GM12878 (cell line): ENCODE measurements around the gene OPN5. TPM values are rescaled to one million over a fixed set of nuclear protein-coding genes. Genes with fewer than 3 reads are reported as not detected.

Experiments
- BACH1 ChIP-seq: fragments of 450-650 bp; IDR thresholded peaks from 2 replicates; pipeline ENCODE4 v1.6.1; 2017; ENCODE audit warnings: mild to moderate bottlenecking, borderline replicate concordance
- CTCF ChIP-seq, 3 experiments: IDR thresholded peaks in 2 of 3; conservative IDR thresholded peaks in 1 of 3; 2 replicates each; pipeline ENCODE4 v1.5.1; 2011; ENCODE audit warnings: low read depth in 3 of 3, low read length in 3 of 3, mild to moderate bottlenecking in 3 of 3, control low read depth in 2 of 3, moderate library complexity in 2 of 3, inconsistent platforms in 1 of 3, mixed read lengths in 1 of 3; ENCODE audit not compliant: control insufficient read depth in 2 of 3, insufficient read depth in 1 of 3; ENCODE audit errors: extremely low read depth in 1 of 3
- E2F4 ChIP-seq: IDR thresholded peaks from 2 replicates; pipeline ENCODE4 v1.6.1; 2012; ENCODE audit warnings: low read depth, low read length, improper control_type of control experiment
- ETV6 ChIP-seq, 2 experiments: fragments of 450-650 bp in 1 of 2; IDR thresholded peaks in 1 of 2; conservative IDR thresholded peaks in 1 of 2; 2 replicates each; pipeline ENCODE4 v1.6.1; 2014; ENCODE audit warnings: antibody characterized with exemption in 1 of 2, borderline replicate concordance in 1 of 2, low read depth in 1 of 2, mild to moderate bottlenecking in 1 of 2, moderate library complexity in 1 of 2
- FOXM1 ChIP-seq: IDR thresholded peaks from 2 replicates; pipeline ENCODE4 v1.6.1; 2012; ENCODE audit warnings: low read depth, mild to moderate bottlenecking, inconsistent platforms, low read length, moderate library complexity
- JUNB ChIP-seq: IDR thresholded peaks from 2 replicates; pipeline ENCODE4 v1.6.1; 2016; ENCODE audit warnings: antibody characterized with exemption, mild to moderate bottlenecking
- NFIC ChIP-seq: IDR thresholded peaks from 2 replicates; pipeline ENCODE4 v1.6.1; 2012; ENCODE audit warnings: low read depth, mild to moderate bottlenecking, inconsistent platforms, low read length, moderate library complexity
- PRDM15 ChIP-seq: fragments of 450-650 bp; formaldehyde crosslinking; IDR thresholded peaks from 2 replicates; pipeline ENCODE4 v1.4.0; 2020; ENCODE audit warnings: mild to moderate bottlenecking, moderate library complexity
- RAD21 ChIP-seq: IDR thresholded peaks from 2 replicates; pipeline ENCODE4 v1.6.1; 2011; ENCODE audit warnings: mild to moderate bottlenecking, low read depth, low read length, moderate library complexity; ENCODE audit not compliant: insufficient read depth
- SMC3 ChIP-seq: IDR thresholded peaks from 2 replicates; pipeline ENCODE4 v1.6.1; 2011; ENCODE audit warnings: low read length, improper control_type of control experiment, borderline replicate concordance
- SPI1 ChIP-seq: IDR thresholded peaks from 2 replicates; pipeline ENCODE4 v1.6.1; 2011; ENCODE audit warnings: low read depth, mild to moderate bottlenecking, low read length, moderate library complexity, borderline replicate concordance; ENCODE audit not compliant: insufficient read depth
- SREBF1 ChIP-seq: IDR thresholded peaks from 2 replicates; pipeline ENCODE4 v1.6.1; 2012; ENCODE audit warnings: mild to moderate bottlenecking, low read length
- ZNF687 ChIP-seq: fragments of 450-650 bp; IDR thresholded peaks from 2 replicates; pipeline ENCODE4 v1.6.1; 2017; ENCODE audit warnings: mild to moderate bottlenecking, moderate library complexity
- polyA plus RNA-seq, 11 experiments: library from polyadenylated mRNA; depleted of rRNA in 4 of 11; unstranded in 6 of 11; stranded (reverse) in 5 of 11; fragments of >200 nt; fragmentation: Nextera tagmentation in 4 of 11; fragmentation: Illumina TruSeq in 1 of 11; extraction: Ambion mirVana in 4 of 11; extraction: Trizol in 1 of 11; gene quantifications; 1 replicate in 1 of 11; 2 replicates in 10 of 11; pipeline versions ENCODE4 v1.2.1 to v1.2.3, GENCODE V29; 2011 to 2016; ENCODE audit warnings: inconsistent platforms in 2 of 11, missing spikeins in 2 of 11, low read depth in 1 of 11
- total RNA-seq, 4 experiments: library from RNA; depleted of rRNA in 3 of 4; stranded (reverse); fragments of >200 nt in 3 of 4; fragmentation: Illumina TruSeq in 1 of 4; extraction: Trizol in 1 of 4; gene quantifications; 2 replicates each; pipeline versions ENCODE4 v1.2.1 to v1.2.3, GENCODE V29; 2013 to 2021
- TF ChIP-seq, protein P1 (sequence below): IDR thresholded peaks from 2 replicates; pipeline ENCODE4 v1.6.1; 2011; ENCODE audit warnings: low read depth, mild to moderate bottlenecking, low read length, moderate library complexity, borderline replicate concordance; ENCODE audit errors: extremely low read depth
- TF ChIP-seq, protein P2 (sequence below): fragments of 450-650 bp; IDR thresholded peaks from 2 replicates; pipeline ENCODE4 v1.6.1; 2014; ENCODE audit warnings: mild to moderate bottlenecking

The OPN5 gene
- total and polyA plus RNA-seq, 10 of the 15 experiments (the other 5 are each of a cell fraction or from before 2014, with no cell fraction given) = not detected

DNA sequence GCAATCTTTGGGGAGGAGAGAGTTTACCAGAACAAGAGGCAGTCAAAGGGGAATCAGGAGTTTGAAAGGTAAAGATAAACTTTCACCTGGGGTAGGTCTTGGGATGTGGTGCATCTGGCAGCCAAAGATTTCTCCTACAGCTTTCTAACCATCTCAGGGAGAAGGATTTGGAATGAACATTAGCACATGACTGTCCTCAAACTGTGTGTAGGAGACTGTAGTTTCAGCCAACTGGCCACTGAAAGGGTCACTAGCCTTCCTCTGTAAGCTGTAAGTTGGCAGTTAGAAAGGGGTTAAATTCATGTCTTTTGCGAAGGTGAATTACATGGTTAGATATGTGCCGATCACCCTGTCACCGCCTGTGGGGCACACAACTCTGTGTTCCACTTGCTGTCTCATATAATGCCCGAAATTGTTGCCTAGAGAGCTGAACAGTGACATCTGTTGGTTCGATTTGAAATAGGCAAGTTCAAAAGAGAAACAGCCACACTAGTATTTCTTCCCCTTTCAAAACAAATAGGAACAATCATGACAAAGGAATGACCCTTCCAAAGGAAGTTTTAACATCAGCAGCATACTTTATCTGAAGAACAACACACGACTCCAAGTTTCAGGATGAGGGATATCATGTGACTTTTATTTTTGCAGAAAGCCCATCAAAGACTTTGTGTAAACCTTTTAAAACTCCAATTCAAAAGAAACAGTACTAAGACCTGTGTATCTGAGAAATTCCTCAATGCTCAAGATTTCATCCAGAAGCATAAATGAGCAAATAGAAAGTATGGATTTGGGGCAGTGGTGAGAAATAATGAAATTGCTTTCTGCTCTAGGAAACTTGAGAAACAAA, 1.1 kb upstream of the OPN5 start (continued):
- TF ChIP-seq PRDM15 (CRISPR knock-in tag) (no peak), SREBF1 (no peak), NFIC (no peak), CTCF (IDR thresholded peaks at IDR 0.05 in 2 of 3, conservative IDR thresholded peaks at IDR 0.05 in 1 of 3; ENCODE audit: control insufficient read depth in 2 of 3, extremely low read depth in 1 of 3, insufficient read depth in 1 of 3, low read depth in 3 of 3, low read length in 3 of 3) (peak; percentile 60 to 65 (median 61)), E2F4 (no peak), ETV6 (conservative IDR thresholded peaks at IDR 0.05 in 1 of 2, IDR thresholded peaks at IDR 0.05 in 1 of 2; ENCODE audit: borderline replicate concordance in 1 of 2, low read depth in 1 of 2) (no peak), SMC3 (peak; percentile 62; the same call in 1 of the 2 replicates), SPI1 (no peak), RAD21 (peak; percentile 86), ZNF687 (no peak), BACH1 (no peak), FOXM1 (no peak; the same call in 1 of the 2 replicates), JUNB (no peak)
- TF ChIP-seq, protein P1, sequence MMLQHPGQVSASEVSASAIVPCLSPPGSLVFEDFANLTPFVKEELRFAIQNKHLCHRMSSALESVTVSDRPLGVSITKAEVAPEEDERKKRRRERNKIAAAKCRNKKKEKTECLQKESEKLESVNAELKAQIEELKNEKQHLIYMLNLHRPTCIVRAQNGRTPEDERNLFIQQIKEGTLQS = no peak
- TF ChIP-seq, protein P2, sequence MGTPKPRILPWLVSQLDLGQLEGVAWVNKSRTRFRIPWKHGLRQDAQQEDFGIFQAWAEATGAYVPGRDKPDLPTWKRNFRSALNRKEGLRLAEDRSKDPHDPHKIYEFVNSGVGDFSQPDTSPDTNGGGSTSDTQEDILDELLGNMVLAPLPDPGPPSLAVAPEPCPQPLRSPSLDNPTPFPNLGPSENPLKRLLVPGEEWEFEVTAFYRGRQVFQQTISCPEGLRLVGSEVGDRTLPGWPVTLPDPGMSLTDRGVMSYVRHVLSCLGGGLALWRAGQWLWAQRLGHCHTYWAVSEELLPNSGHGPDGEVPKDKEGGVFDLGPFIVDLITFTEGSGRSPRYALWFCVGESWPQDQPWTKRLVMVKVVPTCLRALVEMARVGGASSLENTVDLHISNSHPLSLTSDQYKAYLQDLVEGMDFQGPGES = no peak
